ENCODE results near the gene PHPT1.

Gene PHPT1

DNA sequence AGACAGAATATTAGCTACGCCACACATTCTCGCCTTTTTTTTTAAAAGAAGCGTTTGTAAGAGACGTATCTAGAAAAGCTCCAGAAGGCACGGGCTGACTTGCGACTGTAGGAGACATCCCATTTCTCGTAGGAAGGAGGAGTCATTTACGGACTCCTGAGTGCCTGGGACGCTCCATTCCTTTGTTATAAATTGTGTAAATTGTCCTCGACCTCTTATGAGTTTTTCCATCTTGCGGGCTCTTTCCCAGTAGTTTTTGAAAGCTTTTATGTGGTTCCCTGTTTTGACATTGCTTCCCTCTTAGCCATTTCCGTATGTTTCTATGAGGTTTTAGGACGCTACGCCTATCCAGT, 40.4 kb upstream of the PHPT1 start:
- H3K9me3 ChIP-seq: no peaks in the 10 kb centered on the region
- in situ Hi-C loops (cut with MboI; ENCODE audit: low sequenced_read_pairs): no loop called here
- H3K4me1 ChIP-seq: peaks cover 22% of the 10 kb centered on the region
- H3K27me3 ChIP-seq (ENCODE audit: low read depth): no peaks in the 10 kb centered on the region
- H3K36me3 ChIP-seq (replicated peaks): peaks cover 40% of the 10 kb centered on the region
- peak overlapping the region; percentile 76 for H3K4me3 ChIP-seq
- DNase-seq (ENCODE audit: low spot score in 2 of 2): no peak

DNA sequence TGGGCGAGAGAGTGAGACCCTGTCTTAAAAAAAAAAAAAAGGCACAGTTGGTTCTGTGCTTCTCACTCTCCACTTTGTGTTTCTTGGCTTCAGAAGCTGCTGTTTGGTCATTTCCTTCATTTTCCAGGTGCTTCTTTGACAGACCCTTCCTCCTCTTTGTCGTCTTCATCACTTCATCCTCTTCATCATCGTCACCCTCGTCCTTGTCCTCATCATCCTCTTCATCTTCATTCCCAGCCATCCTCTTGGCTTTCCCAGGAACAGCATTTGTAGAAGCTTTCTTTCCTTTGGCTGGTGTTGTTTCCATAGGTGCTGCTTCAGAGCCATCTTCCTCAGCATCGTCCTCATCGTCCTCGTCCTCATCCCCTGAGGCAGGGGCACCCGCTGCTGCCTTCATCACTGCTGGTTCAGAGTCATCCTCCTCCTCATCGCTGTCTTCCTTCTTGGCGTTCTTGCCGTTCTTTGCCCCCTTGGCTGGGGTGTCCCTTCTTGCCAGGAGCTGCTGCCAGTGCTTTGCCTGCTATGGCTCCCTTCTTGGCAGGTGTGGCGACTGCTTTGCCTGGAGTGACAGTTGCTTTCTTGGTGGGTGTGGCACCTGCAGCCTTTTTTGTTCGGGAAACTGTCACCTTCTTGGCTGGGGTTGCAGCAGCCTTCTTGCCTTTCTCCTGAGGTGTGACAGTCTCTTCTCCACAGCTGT, 34.3 kb upstream of the PHPT1 start:
- H3K4me3 ChIP-seq: no peak overlapping the region
- peaks cover 41% of the 10 kb centered on the region for H3K36me3 ChIP-seq (replicated peaks)
- no peak for DNase-seq (ENCODE audit: low spot score in 2 of 2)
- no peaks in the 10 kb centered on the region for H3K9me3 ChIP-seq
- in situ Hi-C loops (cut with MboI; ENCODE audit: low sequenced_read_pairs): no loop called here
- H3K27me3 ChIP-seq (ENCODE audit: low read depth): no peaks in the 10 kb centered on the region
- peaks cover 8% of the 10 kb centered on the region for H3K4me1 ChIP-seq

DNA sequence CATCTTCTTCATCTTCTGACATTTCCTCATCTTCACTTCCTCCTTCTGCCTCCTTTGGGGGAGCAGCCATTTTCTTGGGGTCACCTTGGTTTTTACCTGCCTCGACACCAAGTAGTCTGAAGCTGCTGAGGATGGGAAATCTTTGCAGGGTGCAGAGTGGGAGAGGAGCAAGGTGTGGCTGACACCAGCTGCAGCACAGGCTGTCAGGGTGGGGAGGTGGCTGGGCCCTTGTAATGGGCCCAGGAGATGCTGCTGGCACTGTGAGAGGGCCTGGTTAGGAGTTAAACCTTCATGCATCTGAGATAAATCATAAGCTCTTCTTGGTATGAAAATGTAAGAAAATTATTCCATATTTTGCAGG, 33.8 kb upstream of the PHPT1 start:
- in situ Hi-C loops (cut with MboI; ENCODE audit: low sequenced_read_pairs): no loop called here
- H3K36me3 ChIP-seq (replicated peaks): peaks cover 41% of the 10 kb centered on the region
- no peaks in the 10 kb centered on the region for H3K27me3 ChIP-seq (ENCODE audit: low read depth)
- no peak for DNase-seq (ENCODE audit: low spot score in 2 of 2)
- no peak overlapping the region for H3K4me3 ChIP-seq
- H3K4me1 ChIP-seq: peaks cover 3% of the 10 kb centered on the region; the same call in 1 of the 2 replicates
- no peaks in the 10 kb centered on the region for H3K9me3 ChIP-seq

GRCh38 chr9:136820971-136821825, 28.0 kb upstream of the PHPT1 start:
- Histone ChIP-seq H3K4me3 (no peak overlapping the region), H3K9me3 (no peaks in the 10 kb centered on the region)
- in situ Hi-C loops (cut with MboI; ENCODE audit: low sequenced_read_pairs): no loop called here

GRCh38 chr9:136821826-136822544, 27.2 kb upstream of the PHPT1 start:
- no peaks in the 10 kb centered on the region for H3K9me3 ChIP-seq
- peaks cover 29% of the 10 kb centered on the region for H3K36me3 ChIP-seq (replicated peaks)
- in situ Hi-C loops (cut with MboI; ENCODE audit: low sequenced_read_pairs): no loop called here
- no peak for DNase-seq (ENCODE audit: low spot score in 2 of 2)
- no peaks in the 10 kb centered on the region for H3K4me1 ChIP-seq
- H3K4me3 ChIP-seq: no peak overlapping the region
- H3K27me3 ChIP-seq (ENCODE audit: low read depth): no peaks in the 10 kb centered on the region

More at GRCh38 chr9:136820971-136821825, 28.0 kb upstream of the PHPT1 start:
- Histone ChIP-seq H3K4me1 (no peaks in the 10 kb centered on the region), H3K27me3 (ENCODE audit: low read depth) (no peaks in the 10 kb centered on the region), H3K36me3 (replicated peaks) (peaks cover 24% of the 10 kb centered on the region)
- no peak for DNase-seq (ENCODE audit: low spot score in 2 of 2)

DNA sequence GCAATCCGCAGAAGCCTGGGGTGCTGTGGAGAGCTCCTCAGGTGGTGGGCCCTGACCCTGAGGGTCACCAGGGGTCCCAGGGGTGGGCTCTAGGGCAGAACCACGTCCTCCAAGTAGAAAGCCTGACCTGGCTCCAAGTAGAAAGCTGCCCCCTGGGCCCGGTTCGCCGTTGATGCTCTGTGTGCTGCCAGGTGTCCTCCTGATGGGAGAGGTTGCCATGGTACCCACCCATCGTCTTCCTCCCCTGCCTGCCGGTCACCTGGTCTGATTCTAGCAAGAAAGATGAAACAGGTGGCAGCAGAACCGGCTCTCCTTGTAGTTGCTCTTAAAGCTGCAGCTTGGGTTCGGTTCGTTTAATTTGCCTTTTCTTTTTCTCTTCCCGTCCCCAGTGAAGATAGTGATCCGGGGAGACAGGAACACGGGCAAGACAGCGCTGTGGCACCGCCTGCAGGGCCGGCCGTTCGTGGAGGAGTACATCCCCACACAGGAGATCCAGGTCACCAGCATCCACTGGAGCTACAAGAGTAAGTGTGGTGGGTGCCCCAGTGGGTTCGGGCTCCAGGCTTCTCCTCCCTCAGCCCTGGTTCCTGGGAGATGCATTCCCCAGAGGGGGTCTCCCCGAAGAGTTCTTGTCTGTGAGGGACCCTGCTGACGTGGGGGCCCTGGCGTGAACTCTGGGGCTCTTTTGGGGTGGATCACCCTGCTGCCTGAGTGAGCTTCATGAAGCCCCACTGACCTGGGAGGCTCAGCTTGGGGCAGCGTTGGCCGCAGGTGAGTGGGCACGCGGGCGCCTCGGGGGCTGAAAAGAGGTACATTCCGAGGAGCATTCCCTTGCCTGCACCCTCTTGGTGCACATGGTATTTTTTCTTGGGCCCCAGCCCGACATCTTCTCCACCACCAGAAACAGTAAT, 25.8 kb upstream of the PHPT1 start:
- Histone ChIP-seq H3K4me3 (no peak overlapping the region), H3K27me3 (ENCODE audit: low read depth) (no peaks in the 10 kb centered on the region), H3K36me3 (replicated peaks) (peaks cover 40% of the 10 kb centered on the region), H3K9me3 (no peaks in the 10 kb centered on the region), H3K4me1 (no peaks in the 10 kb centered on the region)
- DNase-seq (ENCODE audit: low spot score in 2 of 2): no peak
- in situ Hi-C loops (cut with MboI; ENCODE audit: low sequenced_read_pairs): no loop called here

GRCh38 chr9:136824496-136825225, 24.5 kb upstream of the PHPT1 start:
- Histone ChIP-seq H3K9me3 (no peaks in the 10 kb centered on the region), H3K4me1 (no peaks in the 10 kb centered on the region), H3K27me3 (ENCODE audit: low read depth) (no peaks in the 10 kb centered on the region), H3K4me3 (no peak overlapping the region), H3K36me3 (replicated peaks) (peaks cover 53% of the 10 kb centered on the region)
- in situ Hi-C loops (cut with MboI; ENCODE audit: low sequenced_read_pairs): no loop called here
- no peak for DNase-seq (ENCODE audit: low spot score in 2 of 2)

GRCh38 chr9:136825295-136826187, 23.7 kb upstream of the PHPT1 start:
- in situ Hi-C loops (cut with MboI; ENCODE audit: low sequenced_read_pairs): no loop called here
- Histone ChIP-seq H3K36me3 (replicated peaks) (peaks cover 62% of the 10 kb centered on the region), H3K27me3 (ENCODE audit: low read depth) (no peaks in the 10 kb centered on the region)

DNA sequence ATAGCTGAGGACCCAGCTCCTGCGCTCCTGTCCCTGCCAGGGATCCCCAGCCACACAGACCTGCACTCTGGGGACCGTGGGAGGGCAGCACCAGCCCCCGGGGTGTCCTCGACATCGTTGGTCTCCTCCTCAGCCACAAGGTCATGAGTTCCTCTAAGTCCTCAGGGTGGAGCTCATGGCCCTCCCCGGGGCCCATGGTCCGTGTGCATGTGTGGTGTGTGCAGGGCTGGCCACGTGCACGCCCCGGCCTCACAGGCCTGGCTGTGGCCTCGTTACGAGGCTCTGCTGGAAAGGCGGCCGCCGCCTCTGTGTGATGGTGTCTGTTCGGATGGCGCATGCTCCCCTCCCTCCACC, 23.0 kb upstream of the PHPT1 start:
- Histone ChIP-seq H3K4me3 (no peak overlapping the region), H3K9me3 (no peaks in the 10 kb centered on the region), H3K4me1 (no peaks in the 10 kb centered on the region), H3K36me3 (replicated peaks) (peaks cover 68% of the 10 kb centered on the region), H3K27me3 (ENCODE audit: low read depth) (no peaks in the 10 kb centered on the region)
- no peak for DNase-seq (ENCODE audit: low spot score in 2 of 2)
- in situ Hi-C loops (cut with MboI; ENCODE audit: low sequenced_read_pairs): no loop called here

More at GRCh38 chr9:136825295-136826187, 23.7 kb upstream of the PHPT1 start:
- no peaks in the 10 kb centered on the region for H3K9me3 ChIP-seq
- H3K4me3 ChIP-seq: no peak overlapping the region
- no peaks in the 10 kb centered on the region for H3K4me1 ChIP-seq
- DNase-seq (ENCODE audit: low spot score in 2 of 2): no peak

DNA sequence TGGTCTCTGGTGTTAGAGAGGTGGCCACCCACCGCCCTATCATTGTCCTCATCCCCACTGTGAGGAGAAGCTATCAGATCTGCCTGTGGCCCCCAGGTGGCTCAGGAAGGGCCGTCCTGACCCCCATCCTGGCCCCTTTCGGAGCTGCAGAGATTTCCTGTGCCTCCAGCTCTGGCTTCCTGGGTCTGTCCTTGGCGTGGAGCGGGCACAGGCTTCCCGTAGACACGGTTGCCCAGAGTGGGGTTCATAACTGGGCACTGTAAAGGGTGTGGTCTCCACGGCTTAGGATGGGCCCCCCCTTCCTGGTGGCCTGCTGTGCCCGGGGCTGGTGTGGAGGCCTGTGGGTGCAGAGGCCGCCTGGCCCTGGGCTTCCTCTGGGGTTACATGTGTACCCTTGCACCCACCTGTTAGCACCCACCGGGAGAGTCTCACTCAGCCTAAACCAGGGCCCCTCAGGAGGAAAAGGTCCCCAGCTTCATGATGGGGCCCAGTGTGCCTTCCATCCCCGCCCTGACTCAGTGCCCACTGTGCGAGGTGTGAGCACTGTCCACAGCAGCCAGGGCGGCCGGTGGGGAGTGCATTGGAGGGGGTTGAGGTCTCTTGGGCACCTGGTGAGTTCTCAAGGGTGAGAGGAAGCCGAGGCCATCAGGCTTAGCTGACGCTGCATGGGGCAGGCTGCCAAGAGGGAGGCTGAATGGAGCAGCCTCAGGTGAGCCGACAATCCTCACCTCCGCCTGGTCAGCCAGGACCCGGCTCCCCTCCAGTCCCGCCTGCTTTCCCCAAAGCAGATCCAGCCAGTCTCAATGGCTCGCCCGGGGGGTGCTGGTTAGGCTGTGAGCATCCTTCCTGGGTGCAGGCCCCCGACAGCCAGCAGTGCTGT, 22.3 kb upstream of the PHPT1 start:
- no peak for DNase-seq (ENCODE audit: low spot score in 2 of 2)
- Histone ChIP-seq H3K36me3 (replicated peaks) (peaks cover 76% of the 10 kb centered on the region), H3K4me3 (no peak overlapping the region), H3K9me3 (no peaks in the 10 kb centered on the region), H3K27me3 (ENCODE audit: low read depth) (no peaks in the 10 kb centered on the region), H3K4me1 (no peaks in the 10 kb centered on the region)
- in situ Hi-C loops (cut with MboI; ENCODE audit: low sequenced_read_pairs): no loop called here

GRCh38 chr9:136827794-136828473, 21.3 kb upstream of the PHPT1 start:
- Histone ChIP-seq H3K4me1 (no peaks in the 10 kb centered on the region), H3K9me3 (no peaks in the 10 kb centered on the region), H3K27me3 (ENCODE audit: low read depth) (no peaks in the 10 kb centered on the region), H3K36me3 (replicated peaks) (peaks cover 82% of the 10 kb centered on the region), H3K4me3 (no peak overlapping the region)
- in situ Hi-C loops (cut with MboI; ENCODE audit: low sequenced_read_pairs): no loop called here
- DNase-seq (ENCODE audit: low spot score in 2 of 2): no peak

Measured in HAP-1 (cell line).